Peyer's patch (tissue), 4 donors: Measurements from ENCODE around the gene LRP3.

ENCODE experiments used
- CTCF ChIP-seq, 6 experiments: fragments of 450-650 bp in 4 of 6; fragments of 200-600 bp in 2 of 6; sonication (generic) in 1 of 6; IDR thresholded peaks; one replicate each; pipeline ENCODE4 v1.5.1; 2017 to 2019; ENCODE audit warnings: antibody characterized with exemption in 6 of 6, mild to moderate bottlenecking in 3 of 6, moderate library complexity in 1 of 6
- POLR2A ChIP-seq, 2 donors: fragments of 450-650 bp; IDR thresholded peaks; one replicate each; pipeline ENCODE4 v1.5.1; 2017; ENCODE audit warnings: antibody characterized with exemption in 2 of 2, mild to moderate bottlenecking in 2 of 2, moderate library complexity in 2 of 2

- TF ChIP-seq CTCF (IDR thresholded peaks at IDR 0.05): no peak
- TF ChIP-seq POLR2A (IDR thresholded peaks at IDR 0.05): no peak
Measured at GRCh38 chr19:33248104-33248503, 54.0 kb downstream of the LRP3 start.
